Trophoblast cell (in vitro differentiated cells and primary cell): ENCODE results near the gene VPS41.

Experiments used
- DNase-seq, 2 donors: peaks; one replicate each; pipeline ENCODE4 v3.0.0-alpha.2; 2016
- H2AFZ ChIP-seq: 2 replicates; pipeline ENCODE4 v1.6.1; 2013; ENCODE audit warnings: low read length, moderate library complexity, mild to moderate bottlenecking; ENCODE audit not compliant: insufficient read depth, poor library complexity
- H2AK5ac ChIP-seq: 2 replicates; pipeline ENCODE4 v1.6.1; 2013; ENCODE audit warnings: mild to moderate bottlenecking, low read length
- H2BK120ac ChIP-seq: 2 replicates; pipeline ENCODE4 v1.6.1; 2013; ENCODE audit warnings: low read length, mild to moderate bottlenecking, moderate library complexity; ENCODE audit not compliant: insufficient read depth, poor library complexity
- H2BK12ac ChIP-seq: 2 replicates; pipeline ENCODE4 v1.6.1; 2013; ENCODE audit warnings: mild to moderate bottlenecking, low read length, moderate library complexity
- H2BK5ac ChIP-seq: 2 replicates; pipeline ENCODE4 v1.6.1; 2013; ENCODE audit warnings: low read length, low read depth, moderate library complexity, mild to moderate bottlenecking; ENCODE audit not compliant: poor library complexity
- H3K14ac ChIP-seq: 2 replicates; pipeline ENCODE4 v1.6.1; 2013; ENCODE audit warnings: mild to moderate bottlenecking, low read length
- H3K18ac ChIP-seq: 2 replicates; pipeline ENCODE4 v1.6.1; 2013; ENCODE audit warnings: mild to moderate bottlenecking, low read length
- H3K23ac ChIP-seq: 2 replicates; pipeline ENCODE4 v1.6.1; 2013; ENCODE audit warnings: low read length
- H3K27ac ChIP-seq: 2 replicates; pipeline ENCODE4 v1.5.1; 2013; ENCODE audit warnings: low read depth, mild to moderate bottlenecking, inconsistent platforms, low read length, moderate library complexity
- H3K27me3 ChIP-seq: 2 replicates; pipeline ENCODE4 v1.6.1; 2013; ENCODE audit warnings: inconsistent platforms, mild to moderate bottlenecking, low read length, moderate library complexity; ENCODE audit not compliant: insufficient read depth
- H3K36me3 ChIP-seq, 2 experiments: 1 replicate in 1 of 2; 2 replicates in 1 of 2; pipeline ENCODE4 v1.6.1; 2013; ENCODE audit warnings: low read length in 2 of 2, mild to moderate bottlenecking in 2 of 2, moderate library complexity in 1 of 2; ENCODE audit not compliant: insufficient read depth in 2 of 2, control insufficient read depth in 1 of 2
- H3K4ac ChIP-seq: 2 replicates; pipeline ENCODE4 v1.6.1; 2013; ENCODE audit warnings: low read depth, mild to moderate bottlenecking, low read length, moderate library complexity
- H3K4me1 ChIP-seq, 2 experiments: 1 replicate in 1 of 2; 2 replicates in 1 of 2; pipeline ENCODE4 v1.6.1; 2013; ENCODE audit warnings: low read length in 2 of 2, mild to moderate bottlenecking in 2 of 2, moderate library complexity in 1 of 2; ENCODE audit not compliant: insufficient read depth in 2 of 2, control insufficient read depth in 1 of 2
- H3K4me2 ChIP-seq: 2 replicates; pipeline ENCODE4 v1.6.1; 2013; ENCODE audit warnings: inconsistent platforms, mild to moderate bottlenecking, low read length, moderate library complexity
- H3K4me3 ChIP-seq: 2 replicates; pipeline ENCODE4 v1.5.1; 2013; ENCODE audit warnings: mild to moderate bottlenecking, low read depth, low read length, inconsistent platforms
- H3K79me1 ChIP-seq: one replicate; pipeline ENCODE4 v1.6.1; 2013; ENCODE audit warnings: low read length
- H3K79me2 ChIP-seq: 2 replicates; pipeline ENCODE4 v1.6.1; 2013; ENCODE audit warnings: low read length, mild to moderate bottlenecking; ENCODE audit not compliant: control insufficient read depth, insufficient read depth, poor library complexity
- H3K9ac ChIP-seq: 2 replicates; pipeline ENCODE4 v1.6.1; 2013; ENCODE audit warnings: mild to moderate bottlenecking, low read length
- H3K9me3 ChIP-seq: 2 replicates; pipeline ENCODE4 v1.6.1; 2013; ENCODE audit warnings: low read depth, mild to moderate bottlenecking, control low read depth, inconsistent platforms, low read length; ENCODE audit not compliant: insufficient read depth
- H4K12ac ChIP-seq: 2 replicates; pipeline ENCODE4 v1.6.1; 2013; ENCODE audit warnings: low read depth, mild to moderate bottlenecking, low read length, moderate library complexity
- H4K8ac ChIP-seq: 2 replicates; pipeline ENCODE4 v1.6.1; 2013; ENCODE audit warnings: low read depth, mild to moderate bottlenecking, low read length, moderate library complexity
- H4K91ac ChIP-seq: one replicate; pipeline ENCODE4 v1.6.1; 2013; ENCODE audit warnings: low read depth, mild to moderate bottlenecking, low read length, moderate library complexity
- WGBS: extraction: QIAGEN DNeasy Blood & Tissue Kit; methylation state at CpG from one replicate; pipeline ENCODE4 v1.1.7; 2013; ENCODE audit warnings: missing lambda C conversion rate; ENCODE audit not compliant: insufficient read length, insufficient coverage; ENCODE audit errors: extremely low coverage; 5-methylcytosine and 5-hydroxymethylcytosine counted together

The VPS41 gene

GRCh38 chr7:38727184-38727940, 181.6 kb downstream of the VPS41 start:
- H3K18ac ChIP-seq = no peak overlapping the region
- no peak for DNase-seq
- no CpG with 5 or more reads among the region's 4 CpGs for WGBS

GRCh38 chr7:38723327-38723726, 185.7 kb downstream of the VPS41 start:
- Histone ChIP-seq H3K9me3 (no peaks in the 10 kb centered on the region), H2AFZ (no peak overlapping the region), H3K79me1 (no peaks in the 10 kb centered on the region), H3K27ac (no peak overlapping the region), H4K91ac (no peak overlapping the region), H3K9ac (no peak overlapping the region), H3K4me1 (no peaks in the 10 kb centered on the region), H3K23ac (no peak overlapping the region), H3K4me2 (no peak overlapping the region), H2BK120ac (no peak overlapping the region), H3K14ac (no peak overlapping the region), H2BK5ac (no peak overlapping the region), H2BK12ac (no peak overlapping the region), H4K12ac (no peak overlapping the region), H3K27me3 (no peaks in the 10 kb centered on the region), H3K18ac (no peak overlapping the region), H3K4ac (no peak overlapping the region), H2AK5ac (no peak overlapping the region), H3K4me3 (no peak overlapping the region), H3K36me3 (peaks cover 5 to 10% of the 10 kb centered on the region in 2 experiments), H3K79me2 (no peaks in the 10 kb centered on the region), H4K8ac (no peak overlapping the region)
- DNase-seq = no peak
- WGBS = no CpG with 5 or more reads among the region's 10 CpGs

More at GRCh38 chr7:38727184-38727940, 181.6 kb downstream of the VPS41 start:
- Histone ChIP-seq H4K12ac (no peak overlapping the region), H3K27ac (no peak overlapping the region), H2BK12ac (no peak overlapping the region), H3K79me1 (no peaks in the 10 kb centered on the region), H3K4me2 (no peak overlapping the region), H3K9me3 (no peaks in the 10 kb centered on the region), H4K8ac (no peak overlapping the region), H3K4ac (no peak overlapping the region), H2AFZ (no peak overlapping the region), H3K27me3 (no peaks in the 10 kb centered on the region), H3K4me1 (no peaks in the 10 kb centered on the region), H3K4me3 (no peak overlapping the region), H2BK5ac (no peak overlapping the region), H3K23ac (no peak overlapping the region), H2AK5ac (no peak overlapping the region), H3K79me2 (no peaks in the 10 kb centered on the region), H2BK120ac (no peak overlapping the region), H4K91ac (no peak overlapping the region), H3K9ac (no peak overlapping the region), H3K14ac (no peak overlapping the region), H3K36me3 (peaks cover 5 to 7% of the 10 kb centered on the region in 2 experiments)

GRCh38 chr7:38716397-38716796, 192.6 kb downstream of the VPS41 start:
- no peak overlapping the region for H3K27ac ChIP-seq
- no peak overlapping the region for H3K4me3 ChIP-seq
- H4K8ac ChIP-seq = no peak overlapping the region
- no CpG with 5 or more reads among the region's 4 CpGs for WGBS
- H4K91ac ChIP-seq = no peak overlapping the region
- H4K12ac ChIP-seq = no peak overlapping the region
- no peak overlapping the region for H2AK5ac ChIP-seq
- H2BK5ac ChIP-seq = no peak overlapping the region
- H2BK120ac ChIP-seq = no peak overlapping the region
- H3K79me2 ChIP-seq = no peaks in the 10 kb centered on the region
- no peak overlapping the region for H2BK12ac ChIP-seq
- H3K36me3 ChIP-seq = peaks cover 0 to 3% of the 10 kb centered on the region in 2 experiments
- H3K9ac ChIP-seq = no peak overlapping the region
- no peaks in the 10 kb centered on the region for H3K79me1 ChIP-seq
- no peak overlapping the region for H3K4ac ChIP-seq
- no peaks in the 10 kb centered on the region for H3K4me1 ChIP-seq
- no peak overlapping the region for H2AFZ ChIP-seq
- no peak overlapping the region for H3K4me2 ChIP-seq
- no peaks in the 10 kb centered on the region for H3K9me3 ChIP-seq
- no peak overlapping the region for H3K23ac ChIP-seq
- no peak overlapping the region for H3K18ac ChIP-seq
- no peak for DNase-seq
- H3K14ac ChIP-seq = no peak overlapping the region
- no peaks in the 10 kb centered on the region for H3K27me3 ChIP-seq

GRCh38 chr7:38709123-38709522, 199.9 kb downstream of the VPS41 start:
- Histone ChIP-seq H3K36me3 (no peaks in the 10 kb centered on the region), H3K23ac (no peak overlapping the region), H3K4me1 (no peaks in the 10 kb centered on the region), H3K9ac (no peak overlapping the region), H3K4me2 (no peak overlapping the region), H2AK5ac (no peak overlapping the region), H4K12ac (no peak overlapping the region), H3K27me3 (no peaks in the 10 kb centered on the region), H2BK120ac (no peak overlapping the region), H2BK12ac (no peak overlapping the region), H3K4ac (no peak overlapping the region), H3K79me2 (no peaks in the 10 kb centered on the region), H3K9me3 (no peaks in the 10 kb centered on the region), H3K27ac (no peak overlapping the region), H2AFZ (no peak overlapping the region), H2BK5ac (no peak overlapping the region), H3K14ac (no peak overlapping the region), H3K4me3 (no peak overlapping the region), H3K79me1 (no peaks in the 10 kb centered on the region), H3K18ac (no peak overlapping the region), H4K8ac (no peak overlapping the region), H4K91ac (no peak overlapping the region)
- no peak for DNase-seq
- WGBS = no CpG with 5 or more reads among the region's 4 CpGs
